ENCODE results near the gene FAM151A. TPM values are rescaled to one million over a fixed set of nuclear protein-coding genes. Genes with fewer than 3 reads are reported as not detected.

FAM151A gene
- total RNA-seq, 2 donors from 2014 or later: 0.63 TPM; not detected in 1

- no peak for TF ChIP-seq CTCF (IDR thresholded peaks at IDR 0.05)
- H3K27me3 ChIP-seq: no peaks in the 10 kb centered on the region
- no peak overlapping the region for H3K4me3 ChIP-seq
- no peak for DNase-seq (ENCODE audit: low spot score)
- H3K36me3 ChIP-seq: no peaks in the 10 kb centered on the region
- H3K9me3 ChIP-seq: no peaks in the 10 kb centered on the region
- H3K27ac ChIP-seq: no peak overlapping the region
- peaks cover 0 to 8% of the 10 kb centered on the region in 2 donors for H3K4me1 ChIP-seq
Observed at GRCh38 chr1:54624466-54625464, 1.4 kb upstream of the FAM151A start.

GRCh38 chr1:54619749-54620148, 3.6 kb downstream of the FAM151A start:
- H3K27ac ChIP-seq: no peak overlapping the region
- no peak for TF ChIP-seq CTCF (IDR thresholded peaks at IDR 0.05)
- DNase-seq (ENCODE audit: low spot score): no peak
- H3K4me3 ChIP-seq: no peak overlapping the region
- H3K4me1 ChIP-seq: peaks cover 0 to 8% of the 10 kb centered on the region in 2 donors
- no peaks in the 10 kb centered on the region for H3K36me3 ChIP-seq
- no peaks in the 10 kb centered on the region for H3K9me3 ChIP-seq
- H3K27me3 ChIP-seq: no peaks in the 10 kb centered on the region

- Histone ChIP-seq H3K9me3 (no peaks in the 10 kb centered on the region), H3K36me3 (no peaks in the 10 kb centered on the region), H3K27me3 (no peaks in the 10 kb centered on the region), H3K4me1 (no peaks in the 10 kb centered on the region), H3K27ac (no peak overlapping the region), H3K4me3 (no peak overlapping the region)
- TF ChIP-seq CTCF (IDR thresholded peaks at IDR 0.05): no peak
- DNase-seq (ENCODE audit: low spot score): no peak
Observed at GRCh38 chr1:54615531-54616279, 7.6 kb downstream of the FAM151A start.

- Histone ChIP-seq H3K27ac (no peak overlapping the region), H3K9me3 (no peaks in the 10 kb centered on the region), H3K27me3 (no peaks in the 10 kb centered on the region), H3K4me3 (no peak overlapping the region), H3K36me3 (no peaks in the 10 kb centered on the region), H3K4me1 (no peaks in the 10 kb centered on the region)
- no peak for TF ChIP-seq CTCF (IDR thresholded peaks at IDR 0.05)
- DNase-seq (ENCODE audit: low spot score): no peak
Observed at GRCh38 chr1:54614563-54614962, 8.8 kb downstream of the FAM151A start.

GRCh38 chr1:54614024-54614423, 9.3 kb downstream of the FAM151A start:
- H3K4me1 ChIP-seq: no peaks in the 10 kb centered on the region
- H3K36me3 ChIP-seq: peaks cover 4% of the 10 kb centered on the region
- TF ChIP-seq CTCF (IDR thresholded peaks at IDR 0.05): no peak
- H3K9me3 ChIP-seq: no peaks in the 10 kb centered on the region
- no peak overlapping the region for H3K4me3 ChIP-seq
- H3K27me3 ChIP-seq: no peaks in the 10 kb centered on the region
- no peak for DNase-seq (ENCODE audit: low spot score)
- no peak overlapping the region for H3K27ac ChIP-seq

Data from right atrium auricular region (tissue), 2 donors.